RPMI8226 (cell line): ENCODE measurements around the gene CDH2.

Experiments
- DNase-seq: peaks from one replicate; pipeline ENCODE4 v3.0.0-alpha.2; 2015

Gene CDH2

GRCh38 chr18:28167835-28168349, 9.0 kb downstream of the CDH2 start:
- DNase-seq = no peak

DNA sequence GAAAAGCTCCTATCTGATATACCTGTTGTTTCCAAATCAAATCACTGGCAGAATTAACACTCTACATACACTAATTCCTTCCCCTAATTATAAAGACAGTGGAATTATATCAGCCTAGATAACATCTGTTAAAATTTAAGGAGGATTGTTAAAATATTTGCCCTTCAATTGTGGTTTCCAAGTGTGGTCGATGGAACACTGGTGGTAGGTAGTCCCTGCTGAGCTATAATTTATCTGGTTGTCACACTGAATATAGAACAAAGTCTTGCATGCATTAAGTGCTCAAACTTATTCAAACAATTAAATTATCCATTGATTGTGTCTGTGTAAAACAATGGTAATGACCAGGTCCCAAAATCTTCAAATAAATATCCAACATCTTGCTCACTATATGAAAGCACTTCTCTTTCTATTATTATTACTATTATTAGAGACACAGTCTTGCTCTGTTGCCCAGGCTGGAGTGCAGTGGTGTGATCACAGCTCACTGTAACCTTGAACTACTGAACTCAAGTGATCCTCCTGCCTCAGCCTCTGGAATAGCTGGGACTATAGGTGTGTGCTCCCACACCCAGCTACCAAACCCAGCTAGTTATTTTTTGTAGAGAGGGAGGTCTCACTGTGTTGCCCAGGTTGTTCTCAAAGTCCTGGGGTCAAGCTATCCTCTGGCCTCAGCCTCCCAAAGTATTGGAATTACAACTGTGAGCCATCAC, 12.0 kb downstream of the CDH2 start:
- DNase-seq = no peak

- peak; percentile 68 for DNase-seq
Observed at GRCh38 chr18:28163201-28163775, 13.6 kb downstream of the CDH2 start.

- no peak for DNase-seq
Observed at GRCh38 chr18:28161608-28162599, 15.0 kb downstream of the CDH2 start.

DNA sequence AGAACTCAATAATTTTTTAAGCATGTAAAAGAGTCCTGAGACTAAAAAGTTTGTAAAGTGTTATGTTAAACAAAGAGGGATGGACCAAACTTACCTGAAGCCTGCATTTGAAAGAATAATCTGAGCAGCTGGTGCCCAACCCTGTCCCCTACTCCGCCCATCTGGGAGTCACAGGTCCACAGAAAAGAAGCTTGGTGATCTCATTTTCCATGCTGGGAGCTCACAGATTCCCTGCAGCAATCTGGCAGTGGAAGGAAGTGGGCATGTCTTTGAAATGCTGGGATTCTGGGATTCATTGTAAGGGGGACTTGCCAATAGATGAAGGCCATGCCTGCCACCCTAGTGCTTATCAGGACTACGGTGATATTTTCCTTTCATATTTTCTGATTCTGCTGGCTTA, 17.9 kb downstream of the CDH2 start:
- DNase-seq = no peak

DNA sequence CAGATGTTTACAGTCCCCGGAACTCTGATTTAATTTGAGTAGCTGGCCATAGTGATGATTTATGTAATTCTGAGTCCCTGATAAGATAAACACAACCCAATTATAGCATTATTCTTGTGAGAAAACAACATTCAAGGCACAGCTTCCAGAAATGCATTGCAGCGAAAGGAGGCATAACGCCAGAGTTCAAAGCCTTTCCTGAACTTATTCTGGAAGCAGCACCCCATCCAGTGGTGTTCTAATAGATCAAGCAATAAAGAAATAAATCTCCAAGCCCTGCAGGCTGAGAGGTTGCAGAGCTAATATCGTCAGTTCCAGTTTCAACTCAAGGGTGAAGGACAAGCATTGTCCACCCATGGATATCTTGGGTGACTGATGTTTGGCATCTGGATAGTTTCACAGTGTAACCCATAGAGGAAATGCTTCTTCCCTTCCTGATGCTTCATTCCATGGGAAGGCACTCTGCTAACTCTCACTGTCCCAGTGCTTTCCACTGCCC, 18.8 kb downstream of the CDH2 start:
- no peak for DNase-seq

GRCh38 chr18:28153485-28154065, 23.4 kb downstream of the CDH2 start:
- DNase-seq = no peak

DNA sequence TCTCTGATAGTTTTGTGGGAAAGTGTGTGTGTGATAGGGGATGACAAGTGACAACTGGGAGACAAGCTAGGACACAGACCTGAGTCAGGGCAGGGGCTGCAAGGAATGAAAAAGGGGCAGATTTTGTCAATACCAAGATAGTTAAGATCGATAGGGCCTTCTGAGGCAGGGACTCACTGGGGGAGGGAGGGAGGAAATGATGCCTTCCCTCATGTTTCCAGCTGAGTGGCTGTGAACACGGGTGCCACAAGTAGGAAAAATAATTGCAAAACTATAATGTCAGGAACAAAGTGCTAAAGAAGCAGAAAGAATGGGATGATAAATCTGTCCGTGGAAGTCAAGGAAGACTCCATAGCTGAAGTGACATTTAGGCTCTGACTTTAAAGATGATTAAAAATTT, 24.2 kb downstream of the CDH2 start:
- DNase-seq = no peak

- no peak for DNase-seq
Observed at GRCh38 chr18:28152354-28152753, 24.6 kb downstream of the CDH2 start.

DNA sequence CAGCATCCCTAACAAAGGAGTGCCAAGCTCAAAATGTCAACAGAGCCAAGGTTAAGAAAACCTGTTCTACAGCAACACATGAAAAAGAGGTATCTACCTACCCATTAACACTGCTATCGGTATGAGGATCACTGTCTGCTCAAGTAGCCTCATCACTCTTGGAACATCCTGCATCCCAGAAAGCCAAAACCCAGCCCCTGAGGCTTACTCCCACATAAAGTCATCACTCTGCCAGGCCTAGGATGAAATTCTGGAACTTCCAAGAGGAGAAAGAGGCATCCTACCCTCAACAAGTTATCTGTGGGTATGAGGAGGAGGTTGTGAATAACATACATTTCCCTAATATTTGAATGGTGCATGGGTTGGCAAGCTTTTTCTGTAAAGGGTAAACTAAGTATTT, 25.5 kb downstream of the CDH2 start:
- DNase-seq = no peak

GRCh38 chr18:28150925-28151324, 26.0 kb downstream of the CDH2 start:
- no peak for DNase-seq

- DNase-seq = no peak
Observed at GRCh38 chr18:28149810-28150420, 27.0 kb downstream of the CDH2 start.

GRCh38 chr18:28147674-28148171, 29.2 kb downstream of the CDH2 start:
- DNase-seq = no peak

DNA sequence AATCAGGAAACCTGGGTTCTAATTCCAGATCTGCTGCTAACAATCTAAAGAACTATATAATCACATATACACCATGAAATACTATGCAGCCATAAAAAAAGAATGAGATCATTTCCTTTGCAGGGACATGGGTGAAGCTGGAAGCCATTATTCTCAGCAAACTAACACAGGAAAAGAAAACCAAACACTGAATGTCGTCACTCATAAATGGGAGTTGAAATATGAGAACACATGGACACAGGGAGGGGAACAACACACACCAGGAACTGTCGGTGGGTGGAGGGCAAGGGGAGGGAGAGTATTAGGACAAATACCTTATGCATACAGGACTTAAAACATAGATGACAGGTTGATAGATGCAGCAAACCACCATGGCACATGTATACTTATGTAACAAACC, 33.2 kb downstream of the CDH2 start:
- no peak for DNase-seq

DNA sequence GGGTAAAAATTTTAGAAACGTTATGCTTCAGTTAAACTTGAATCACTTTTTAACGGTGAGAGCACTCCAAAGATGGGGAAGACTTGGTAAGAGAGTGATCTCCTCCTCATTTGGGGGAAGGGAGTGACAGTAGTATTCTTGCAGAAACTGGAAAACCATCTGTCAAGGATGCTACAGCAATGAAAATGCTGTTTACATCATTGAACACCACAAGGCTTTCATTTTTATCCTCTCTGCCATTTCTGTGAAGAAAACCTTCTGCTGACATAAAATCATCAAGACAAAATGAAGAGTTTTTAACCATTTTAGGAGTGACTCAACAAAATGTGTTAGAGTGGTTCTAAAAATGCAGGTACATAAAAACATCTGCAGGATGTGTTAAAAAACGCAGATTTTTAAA, 38.1 kb downstream of the CDH2 start:
- no peak for DNase-seq

GRCh38 chr18:28136071-28136470, 40.9 kb downstream of the CDH2 start:
- DNase-seq = peak; percentile 61

DNA sequence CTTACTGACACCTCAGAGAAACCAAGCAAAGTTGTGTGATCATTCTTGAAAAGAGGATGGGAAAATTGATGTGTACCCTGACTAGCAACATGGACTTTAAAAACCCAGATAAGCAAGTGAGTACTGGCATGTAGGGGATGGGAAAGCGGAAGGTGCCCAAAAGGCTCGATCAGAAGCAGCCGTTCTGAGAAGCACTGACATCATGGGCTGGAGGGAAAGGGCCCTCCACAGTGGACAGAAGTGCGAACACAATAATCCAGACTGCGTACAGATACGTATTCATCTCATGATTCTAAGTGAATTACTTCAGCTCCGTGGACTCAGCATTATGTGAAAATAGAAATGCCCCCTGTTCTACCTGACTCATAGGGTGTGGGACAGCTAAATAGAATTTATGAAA, 42.2 kb downstream of the CDH2 start:
- DNase-seq = no peak

DNA sequence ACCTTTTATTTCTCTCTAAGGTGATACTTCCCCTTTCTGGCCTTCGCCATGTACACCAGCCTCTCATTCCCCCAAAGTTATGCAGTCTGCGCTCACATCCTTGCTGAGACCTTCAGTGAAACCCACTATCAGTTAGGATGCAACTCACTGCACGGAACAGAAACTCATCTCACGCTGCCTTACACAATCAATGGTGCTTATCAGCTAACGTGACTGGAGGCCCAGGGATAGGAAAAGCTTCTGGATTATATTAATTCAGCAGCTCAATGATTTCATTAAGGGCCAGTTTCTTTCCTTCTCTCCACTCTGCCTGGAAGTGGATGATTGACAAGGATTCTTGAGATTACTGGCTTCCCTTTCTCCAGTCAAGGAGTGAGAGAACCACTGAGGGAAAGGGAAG, 44.8 kb downstream of the CDH2 start:
- no peak for DNase-seq

- DNase-seq = no peak
Observed at GRCh38 chr18:28128659-28128980, 48.3 kb downstream of the CDH2 start.

DNA sequence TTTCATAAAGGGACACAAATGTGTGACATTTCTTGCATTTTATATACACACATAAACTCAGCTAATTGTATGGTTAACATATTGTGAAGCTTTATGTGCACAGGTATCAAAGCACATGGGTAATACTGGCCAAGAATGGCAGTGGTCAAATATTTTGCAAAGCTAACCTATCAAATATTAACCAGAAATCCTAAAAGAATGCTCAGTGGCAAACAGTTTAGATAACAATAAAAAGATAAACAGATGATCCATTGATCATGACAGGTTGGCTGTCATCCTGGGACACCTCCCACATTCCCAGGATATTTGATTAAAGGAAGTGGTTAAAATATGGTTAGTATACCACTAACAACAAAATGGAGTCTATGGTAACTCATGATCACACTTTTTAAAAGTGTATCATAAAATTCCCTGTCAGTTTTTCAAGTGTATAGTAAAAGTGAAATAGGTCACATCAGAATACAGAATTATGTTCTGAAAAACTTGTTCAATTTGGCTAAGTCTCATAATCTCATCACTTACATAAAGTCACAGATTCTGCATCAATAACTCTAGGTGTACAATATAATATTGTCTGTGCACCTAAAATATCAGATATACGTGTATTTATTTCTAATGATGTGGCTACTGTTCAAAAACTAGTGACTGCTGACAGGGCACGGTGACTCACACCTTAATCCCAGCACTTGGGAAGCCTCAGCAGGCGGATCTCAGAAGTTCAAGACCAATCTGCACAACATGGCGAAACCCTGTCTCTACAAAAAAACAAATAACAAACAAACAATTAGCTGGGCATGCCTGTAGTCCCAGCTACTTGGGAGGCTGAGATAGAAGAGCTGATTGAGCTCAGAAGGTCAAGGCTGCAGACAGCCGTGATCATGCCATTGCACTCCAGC, 48.9 kb downstream of the CDH2 start:
- no peak for DNase-seq

DNA sequence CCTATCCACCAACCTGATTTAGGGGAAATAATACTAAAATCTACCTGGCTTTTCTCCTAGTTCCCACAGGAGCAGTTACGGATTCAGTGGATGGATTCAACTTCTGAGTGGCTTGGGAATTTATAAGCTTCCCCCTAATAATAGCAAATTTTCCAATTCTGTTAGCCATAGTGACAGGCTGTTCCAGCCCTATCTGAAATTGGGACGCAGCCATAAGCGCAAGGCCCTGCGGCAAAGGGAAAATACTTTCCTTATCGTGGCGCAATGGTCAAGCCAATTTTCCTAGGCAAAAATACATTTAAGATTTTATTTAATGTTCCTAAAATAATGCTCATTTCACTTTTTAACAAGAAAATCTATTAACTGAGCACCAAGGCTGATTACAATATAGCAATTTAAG, 49.7 kb downstream of the CDH2 start:
- no peak for DNase-seq
